Epithelial cell of umbilical artery (primary cell): Measurements from ENCODE around the gene TSPAN13. TPM values are rescaled to one million over a fixed set of nuclear protein-coding genes. Genes with fewer than 3 reads are reported as not detected.

Experiments
- total RNA-seq: library from RNA; depleted of rRNA; stranded (reverse); fragments of >200 nt; gene quantifications from 2 replicates; pipeline ENCODE4 v1.2.3, GENCODE V29; 2014

The TSPAN13 gene
- 13.1 and 32.5 TPM in 2 replicates for total RNA-seq

GRCh38 chr7:16753102-16753931, at the start of gene TSPAN13:
Gene TSPAN13, plus strand, starts transcription at chr7:16753755. Its CDS starts 213 bp downstream, at chr7:16753968.

GRCh38 chr7:16804674-16805439, 51.3 kb downstream of the TSPAN13 start, which contains the start of gene AGR2:
Gene AGR2, minus strand, starts transcription at chr7:16804999. Its CDS starts 3,203 bp downstream, at chr7:16801796.

Other genes starting within 250 kb of the TSPAN13 start
- gene LRRC72, start 226.9 kb upstream of the TSPAN13 start, total RNA-seq = not detected in 2 replicates
- 10.4 and 16.0 TPM in 2 replicates for gene ANKMY2, start 108.0 kb upstream of the TSPAN13 start, total RNA-seq
- gene BZW2, start 107.6 kb upstream of the TSPAN13 start, total RNA-seq = 100 and 119 TPM in 2 replicates
- not detected in 2 replicates for gene AGR2, start 51.2 kb downstream of the TSPAN13 start, total RNA-seq
- not detected in 2 replicates for gene AGR3, start 128.2 kb downstream of the TSPAN13 start, total RNA-seq